A549 (cell line): ENCODE data around the gene ANKRD35. TPM values are rescaled to one million over a fixed set of nuclear protein-coding genes. Genes with fewer than 3 reads are reported as not detected.
"Not testable (repeated sequence)": the region's sequence is repeated elsewhere in the genome, so short reads cannot be mapped to it uniquely, and the experiment has no call there.

Experiments
- ATAC-seq, 2 experiments: fragments of 200-7000 bp in 1 of 2; fragments of >200 bp in 1 of 2; cut with Nextera tagmentation in 1 of 2; cut with Tn5 transposase in 1 of 2; 3 replicates each; pipeline versions ENCODE4 v1.8.0 to v1.9.1; 2018 to 2020; ENCODE audit warnings: mild to moderate bottlenecking in 1 of 2, moderate library complexity in 1 of 2
- CTCF ChIA-PET: fragments of 300-600 bp; sonication (Branson Sonifier 250); formaldehyde crosslinking; extraction: SDS; loops from one replicate; lab custom pipeline; 2021; ENCODE audit warnings: antibody characterized with exemption, inconsistent platforms; lab: Yijun Ruan, JAX
- POLR2A ChIA-PET: fragments of 350-600 bp; formaldehyde crosslinking; extraction: SDS; loops from one replicate; lab custom pipeline; 2021; ENCODE audit warnings: antibody characterized with exemption, inconsistent platforms; lab: Yijun Ruan, JAX
- DNase-seq, 2 experiments: peaks; one replicate each; pipeline versions ENCODE4 v3.0.0 to v3.0.0-alpha.2; 2011 to 2016; ENCODE audit warnings: low read depth in 1 of 2, low spot score in 1 of 2
- FAIRE-seq: peaks from 2 replicates; lab custom pipeline; 2011; peaks lifted over from hg19 to GRCh38; lab: Jason Lieb, UNC
- H3K27ac ChIP-seq, 2 experiments: fragments of >200 bp; sonication (Bioruptor Twin); formaldehyde crosslinking; 3 replicates each; pipeline ENCODE4 v1.5.1; 2016 to 2017
- H3K4me1 ChIP-seq: fragments of >200 bp; sonication (Bioruptor Twin); formaldehyde crosslinking; 3 replicates; pipeline ENCODE4 v1.6.1; 2016
- H3K4me2 ChIP-seq: fragments of >200 bp; sonication (Bioruptor Twin); formaldehyde crosslinking; 3 replicates; pipeline ENCODE4 v1.6.1; 2016
- H3K4me3 ChIP-seq: fragments of >200 bp; sonication (Bioruptor Twin); formaldehyde crosslinking; 3 replicates; pipeline ENCODE4 v1.5.1; 2016
- H3K9me3 ChIP-seq: fragments of >200 bp; sonication (Bioruptor Twin); formaldehyde crosslinking; 3 replicates; pipeline ENCODE4 v1.6.1; 2016
- EHF ChIP-seq: fragments of 250-450 bp; sonication (Bioruptor Pico); IDR thresholded peaks from 2 replicates; pipeline ENCODE4 v1.5.0; 2020; ENCODE audit warnings: mild to moderate bottlenecking
- EP300 ChIP-seq, 2 experiments: fragments of >200 bp; sonication (Bioruptor Twin); formaldehyde crosslinking; IDR thresholded peaks; 2 replicates in 1 of 2; 3 replicates in 1 of 2; pipeline ENCODE4 v1.6.1; 2016 to 2017
- ESRRA ChIP-seq: fragments of 150-350 bp; IDR thresholded peaks from 2 replicates; pipeline ENCODE4 v1.6.1; 2014; ENCODE audit warnings: mild to moderate bottlenecking, low read length, borderline replicate concordance
- FOSL2 ChIP-seq, 2 experiments: fragments of 450-650 bp in 1 of 2; fragments of >200 bp in 1 of 2; sonication (Bioruptor Twin) in 1 of 2; formaldehyde crosslinking; IDR thresholded peaks; 2 replicates each; pipeline versions ENCODE4 v1.5.0 to v1.6.1; 2016 to 2020; ENCODE audit warnings: mild to moderate bottlenecking in 1 of 2, moderate library complexity in 1 of 2
- HOXB13 ChIP-seq: fragments of 250-450 bp; sonication (Bioruptor Pico); IDR thresholded peaks from 2 replicates; pipeline ENCODE4 v1.5.0; 2020; ENCODE audit warnings: low read depth, mild to moderate bottlenecking, moderate library complexity
- JUN ChIP-seq, 2 experiments: fragments of >200 bp; sonication (Bioruptor Twin); formaldehyde crosslinking; IDR thresholded peaks; 2 replicates in 1 of 2; 3 replicates in 1 of 2; pipeline ENCODE4 v1.6.1; 2016 to 2017
- KDM1A ChIP-seq: fragments of 200-600 bp; sonication (generic); IDR thresholded peaks from 2 replicates; pipeline ENCODE4 v1.6.1; 2016; ENCODE audit warnings: low read depth, mild to moderate bottlenecking
- MYC ChIP-seq: IDR thresholded peaks from 2 replicates; pipeline ENCODE4 v1.6.1; 2012; ENCODE audit warnings: mild to moderate bottlenecking, inconsistent platforms, low read length, improper control_type of control experiment, borderline replicate concordance
- NPAS2 ChIP-seq: fragments of 250-450 bp; sonication (Bioruptor Pico); IDR thresholded peaks from 2 replicates; pipeline ENCODE4 v1.8.0; 2022; ENCODE audit warnings: mild to moderate bottlenecking, moderate library complexity, borderline replicate concordance
- TFCP2L1 ChIP-seq: fragments of 250-450 bp; sonication (Bioruptor Pico); IDR thresholded peaks from 2 replicates; pipeline ENCODE4 v1.5.0; 2021; ENCODE audit warnings: mild to moderate bottlenecking
- TP53 ChIP-seq: fragments of 250-450 bp; sonication (Bioruptor Pico); IDR thresholded peaks from 2 replicates; pipeline ENCODE4 v1.5.0; 2021; ENCODE audit warnings: mild to moderate bottlenecking, moderate library complexity
- ZFP36 ChIP-seq: fragments of 450-650 bp; IDR thresholded peaks from 2 replicates; pipeline ENCODE4 v1.6.1; 2014; ENCODE audit warnings: borderline replicate concordance; ENCODE audit not compliant: partially characterized antibody
- ZSCAN20 ChIP-seq: fragments of 250-450 bp; sonication (Bioruptor Pico); IDR thresholded peaks from 2 replicates; pipeline ENCODE4 v1.8.0; 2022; ENCODE audit warnings: mild to moderate bottlenecking, moderate library complexity
- WGBS: methylation state at CpG from one replicate; pipeline ENCODE4 v1.1.6; 2017; ENCODE audit errors: missing lambda C conversion rate; 5-methylcytosine and 5-hydroxymethylcytosine counted together
- polyA plus RNA-seq, 4 experiments: library from polyadenylated mRNA; depleted of rRNA in 3 of 4; stranded (reverse); fragments of >200 nt; fragmentation: RNase III in 1 of 4; extraction: RNeasy Plus Mini Kit Qiagen cat#74134 plus additional on column Dnase treatment in 1 of 4; gene quantifications; 2 replicates in 3 of 4; 3 replicates in 1 of 4; pipeline ENCODE4 v1.2.3, GENCODE V29; 2011 to 2017
- TF ChIP-seq, protein P1 (sequence below): fragments of 150-350 bp; IDR thresholded peaks from 2 replicates; pipeline ENCODE4 v1.6.1; 2014; ENCODE audit warnings: low read depth, mild to moderate bottlenecking, low read length
- TF ChIP-seq, protein P2 (sequence below): IDR thresholded peaks from 2 replicates; pipeline ENCODE4 v1.6.1; 2012
- TF ChIP-seq, protein P3 (sequence below): fragments of >200 bp; sonication (Bioruptor Twin); formaldehyde crosslinking; IDR thresholded peaks from 3 replicates; pipeline ENCODE4 v1.6.1; 2016
- TF ChIP-seq, protein P4 (sequence below): fragments of 200-600 bp; sonication (generic); IDR thresholded peaks from 2 replicates; pipeline ENCODE4 v1.6.1; 2016; ENCODE audit warnings: antibody characterized with exemption, mild to moderate bottlenecking, moderate library complexity
- TF ChIP-seq, protein P5 (sequence below): IDR thresholded peaks from 2 replicates; pipeline ENCODE4 v1.6.1; 2012; ENCODE audit warnings: low read depth, borderline replicate concordance

Gene ANKRD35
- polyA plus RNA-seq, 2 of the 4 experiments (the other 2 are of a cell fraction), result not detected

DNA sequence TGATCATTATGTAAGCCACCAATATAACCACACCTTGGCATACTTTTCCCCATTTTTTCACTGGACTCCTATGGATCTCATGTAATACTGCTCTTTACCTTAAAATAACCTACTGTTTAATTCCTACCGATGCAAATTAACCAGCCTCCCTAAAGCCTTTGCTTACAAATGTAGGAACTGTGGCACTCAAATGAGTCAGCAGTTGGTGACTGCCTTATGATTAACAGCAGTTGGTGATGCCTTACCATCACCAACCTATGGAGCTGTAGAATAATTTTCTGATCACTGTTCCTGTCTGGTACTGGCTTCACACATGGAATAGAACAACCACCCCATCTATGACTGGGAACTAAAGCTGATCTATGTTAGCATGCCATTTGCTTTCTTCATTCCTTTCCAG, 48.0 kb downstream of the ANKRD35 start:
- FAIRE-seq (no peak), DNase-seq (no peak), ATAC-seq (no peak)
- WGBS, result 90% methylated on average over 1 of the region's 1 CpG
- Histone ChIP-seq H3K9me3 (no peaks in the 10 kb centered on the region), H3K4me2 (no peak overlapping the region), H3K4me3 (no peak overlapping the region), H3K27ac (no peak overlapping the region), H3K4me1 (no peaks in the 10 kb centered on the region)
- POLR2A ChIA-PET, result no interaction called here
- TF ChIP-seq ZFP36 (no peak), TP53 (CRISPR knock-in tag) (no peak)
- CTCF ChIA-PET, result interaction anchor here (1.1 to 5.8 kb wide), 4 partner anchors 7 to 11 kb away, joined by 5 to 69 read pairs (median 10); partner anchors contain the start of gene NUDT17

DNA sequence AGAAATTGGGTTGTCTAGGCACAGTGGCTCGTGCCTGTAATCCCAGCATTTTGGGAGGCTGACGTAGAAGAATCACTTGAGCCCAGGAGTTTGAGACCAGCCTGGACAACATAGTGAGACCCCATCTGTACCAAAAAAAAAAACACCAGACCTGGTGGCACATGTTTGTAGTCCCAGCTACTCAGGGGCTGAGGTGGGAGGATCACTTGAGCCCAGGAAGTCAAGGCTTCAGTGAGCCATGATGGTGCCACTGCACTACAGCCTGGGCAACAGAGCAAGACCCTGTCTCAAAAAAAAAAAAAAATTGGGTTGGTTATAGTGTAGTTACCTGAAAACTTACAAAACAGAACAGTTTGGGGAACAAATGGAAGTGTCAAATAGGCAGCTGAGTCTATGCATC, 54.9 kb downstream of the ANKRD35 start:
- CTCF ChIA-PET, result interaction anchor here (0.6 to 8.5 kb wide), 7 partner anchors 8 to 100 kb away, joined by 3 to 109 read pairs (median 3); partner anchors contain the start of gene NUDT17

DNA sequence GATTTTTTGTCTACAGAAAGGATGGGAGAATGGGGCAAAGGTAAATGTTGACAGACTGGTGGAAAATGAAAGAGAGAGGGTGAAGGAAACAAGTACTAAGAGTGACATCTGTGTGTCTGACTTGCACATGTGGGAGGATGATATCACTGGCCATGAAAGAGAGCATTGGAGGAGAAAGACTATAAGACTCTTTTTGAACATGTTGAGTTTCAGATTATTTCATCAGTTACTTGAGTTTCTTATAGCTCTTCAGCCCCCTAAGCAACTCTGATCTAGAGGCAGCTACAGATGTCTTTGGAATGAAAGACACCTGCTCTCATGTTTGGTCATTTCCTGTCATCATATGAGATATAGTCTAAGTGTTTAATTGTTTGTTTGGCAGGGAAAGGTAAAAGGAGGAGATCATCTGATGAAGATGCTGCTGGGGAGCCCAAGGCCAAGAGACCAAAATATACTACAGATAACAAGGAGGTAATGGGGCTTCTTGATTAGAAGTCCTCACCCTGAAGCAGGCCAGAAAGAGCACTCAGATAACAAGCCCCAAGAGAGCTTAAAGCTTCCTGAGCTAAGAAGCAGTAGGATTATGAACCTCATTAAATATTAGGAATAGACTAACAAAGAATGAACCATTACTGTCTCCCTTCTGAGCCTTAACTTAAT, 57.2 kb downstream of the ANKRD35 start:
- Histone ChIP-seq H3K4me2 (no peak overlapping the region), H3K9me3 (no peaks in the 10 kb centered on the region), H3K4me3 (no peak overlapping the region), H3K4me1 (peaks cover 11% of the 10 kb centered on the region), H3K27ac (no peak overlapping the region)
- FAIRE-seq, result no peak
- ChIA-PET POLR2A (no interaction called here), CTCF (interaction anchor here (0.6 to 8.5 kb wide), 3 partner anchors 10 to 184 kb away, joined by 3 to 109 read pairs (median 14); partner anchors contain the start of gene NUDT17)
- no peak for DNase-seq
- no peak for ATAC-seq
- TF ChIP-seq, protein P1, sequence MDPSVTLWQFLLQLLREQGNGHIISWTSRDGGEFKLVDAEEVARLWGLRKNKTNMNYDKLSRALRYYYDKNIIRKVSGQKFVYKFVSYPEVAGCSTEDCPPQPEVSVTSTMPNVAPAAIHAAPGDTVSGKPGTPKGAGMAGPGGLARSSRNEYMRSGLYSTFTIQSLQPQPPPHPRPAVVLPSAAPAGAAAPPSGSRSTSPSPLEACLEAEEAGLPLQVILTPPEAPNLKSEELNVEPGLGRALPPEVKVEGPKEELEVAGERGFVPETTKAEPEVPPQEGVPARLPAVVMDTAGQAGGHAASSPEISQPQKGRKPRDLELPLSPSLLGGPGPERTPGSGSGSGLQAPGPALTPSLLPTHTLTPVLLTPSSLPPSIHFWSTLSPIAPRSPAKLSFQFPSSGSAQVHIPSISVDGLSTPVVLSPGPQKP, result no peak
- TF ChIP-seq, protein P2, sequence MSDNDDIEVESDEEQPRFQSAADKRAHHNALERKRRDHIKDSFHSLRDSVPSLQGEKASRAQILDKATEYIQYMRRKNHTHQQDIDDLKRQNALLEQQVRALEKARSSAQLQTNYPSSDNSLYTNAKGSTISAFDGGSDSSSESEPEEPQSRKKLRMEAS, result no peak
- no peak for TF ChIP-seq ZSCAN20 (CRISPR knock-in tag)
- TF ChIP-seq, protein P3, sequence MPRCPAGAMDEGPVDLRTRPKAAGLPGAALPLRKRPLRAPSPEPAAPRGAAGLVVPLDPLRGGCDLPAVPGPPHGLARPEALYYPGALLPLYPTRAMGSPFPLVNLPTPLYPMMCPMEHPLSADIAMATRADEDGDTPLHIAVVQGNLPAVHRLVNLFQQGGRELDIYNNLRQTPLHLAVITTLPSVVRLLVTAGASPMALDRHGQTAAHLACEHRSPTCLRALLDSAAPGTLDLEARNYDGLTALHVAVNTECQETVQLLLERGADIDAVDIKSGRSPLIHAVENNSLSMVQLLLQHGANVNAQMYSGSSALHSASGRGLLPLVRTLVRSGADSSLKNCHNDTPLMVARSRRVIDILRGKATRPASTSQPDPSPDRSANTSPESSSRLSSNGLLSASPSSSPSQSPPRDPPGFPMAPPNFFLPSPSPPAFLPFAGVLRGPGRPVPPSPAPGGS, result no peak
- TF ChIP-seq TFCP2L1 (CRISPR knock-in tag), result no peak
- no peak for TF ChIP-seq EP300 (IDR thresholded peaks at IDR 0.05)

More for the DNA sequence above, 54.9 kb downstream of the ANKRD35 start:
- not testable (repeated sequence) for H3K4me3 ChIP-seq, H3K4me2 ChIP-seq, DNase-seq, H3K9me3 ChIP-seq, ATAC-seq, H3K27ac ChIP-seq, FAIRE-seq, H3K4me1 ChIP-seq
- POLR2A ChIA-PET, result interaction anchor here (1.1 kb wide), 1 partner anchor 15 kb away, joined by 4 read pairs; the partner anchor contains the start of gene NUDT17
- 95% methylated on average over 2 of the region's 2 CpGs for WGBS

DNA sequence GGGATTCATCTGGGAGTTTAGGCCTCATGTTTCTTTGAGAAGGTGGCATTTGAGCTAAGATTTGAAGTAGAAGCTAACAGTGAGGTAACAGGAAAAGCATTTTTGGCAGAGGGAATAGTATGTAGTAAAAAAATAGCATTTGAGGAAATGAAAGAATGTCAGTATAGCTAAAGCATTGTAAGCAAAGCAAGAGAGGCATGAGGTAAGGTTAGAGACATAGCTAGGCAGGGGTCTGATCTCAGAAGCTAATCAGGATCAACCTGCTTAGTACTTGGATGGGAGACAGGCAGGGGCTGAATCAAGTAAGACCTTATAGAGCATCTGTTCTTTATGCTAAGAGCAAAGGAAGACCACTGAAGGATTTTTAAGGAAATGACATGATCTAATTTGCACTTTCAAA, 57.7 kb downstream of the ANKRD35 start:
- H3K4me3 ChIP-seq, result no peak overlapping the region
- DNase-seq, result no peak
- no peak for FAIRE-seq
- H3K4me1 ChIP-seq, result peaks cover 11% of the 10 kb centered on the region
- CTCF ChIA-PET, result interaction anchor here (0.6 to 8.5 kb wide), 3 partner anchors 11 to 185 kb away, joined by 3 to 109 read pairs (median 14); partner anchors contain the start of gene NUDT17
- H3K9me3 ChIP-seq, result no peaks in the 10 kb centered on the region
- POLR2A ChIA-PET, result no interaction called here
- ATAC-seq, result no peak
- no peak overlapping the region for H3K4me2 ChIP-seq
- no peak overlapping the region for H3K27ac ChIP-seq
- TF ChIP-seq ESRRA (no peak), EHF (CRISPR knock-in tag) (no peak), JUN (IDR thresholded peaks at IDR 0.05) (no peak), FOSL2 (IDR thresholded peaks at IDR 0.05) (no peak), FOSL2 (CRISPR knock-in tag; IDR thresholded peaks at IDR 0.05) (no peak), KDM1A (no peak), ZFP36 (no peak), MYC (no peak), NPAS2 (CRISPR knock-in tag) (no peak), HOXB13 (CRISPR knock-in tag) (no peak)
- TF ChIP-seq, protein P4, sequence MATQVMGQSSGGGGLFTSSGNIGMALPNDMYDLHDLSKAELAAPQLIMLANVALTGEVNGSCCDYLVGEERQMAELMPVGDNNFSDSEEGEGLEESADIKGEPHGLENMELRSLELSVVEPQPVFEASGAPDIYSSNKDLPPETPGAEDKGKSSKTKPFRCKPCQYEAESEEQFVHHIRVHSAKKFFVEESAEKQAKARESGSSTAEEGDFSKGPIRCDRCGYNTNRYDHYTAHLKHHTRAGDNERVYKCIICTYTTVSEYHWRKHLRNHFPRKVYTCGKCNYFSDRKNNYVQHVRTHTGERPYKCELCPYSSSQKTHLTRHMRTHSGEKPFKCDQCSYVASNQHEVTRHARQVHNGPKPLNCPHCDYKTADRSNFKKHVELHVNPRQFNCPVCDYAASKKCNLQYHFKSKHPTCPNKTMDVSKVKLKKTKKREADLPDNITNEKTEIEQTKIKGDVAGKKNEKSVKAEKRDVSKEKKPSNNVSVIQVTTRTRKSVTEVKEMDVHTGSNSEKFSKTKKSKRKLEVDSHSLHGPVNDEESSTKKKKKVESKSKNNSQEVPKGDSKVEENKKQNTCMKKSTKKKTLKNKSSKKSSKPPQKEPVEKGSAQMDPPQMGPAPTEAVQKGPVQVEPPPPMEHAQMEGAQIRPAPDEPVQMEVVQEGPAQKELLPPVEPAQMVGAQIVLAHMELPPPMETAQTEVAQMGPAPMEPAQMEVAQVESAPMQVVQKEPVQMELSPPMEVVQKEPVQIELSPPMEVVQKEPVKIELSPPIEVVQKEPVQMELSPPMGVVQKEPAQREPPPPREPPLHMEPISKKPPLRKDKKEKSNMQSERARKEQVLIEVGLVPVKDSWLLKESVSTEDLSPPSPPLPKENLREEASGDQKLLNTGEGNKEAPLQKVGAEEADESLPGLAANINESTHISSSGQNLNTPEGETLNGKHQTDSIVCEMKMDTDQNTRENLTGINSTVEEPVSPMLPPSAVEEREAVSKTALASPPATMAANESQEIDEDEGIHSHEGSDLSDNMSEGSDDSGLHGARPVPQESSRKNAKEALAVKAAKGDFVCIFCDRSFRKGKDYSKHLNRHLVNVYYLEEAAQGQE, result no peak
- TF ChIP-seq, protein P5, sequence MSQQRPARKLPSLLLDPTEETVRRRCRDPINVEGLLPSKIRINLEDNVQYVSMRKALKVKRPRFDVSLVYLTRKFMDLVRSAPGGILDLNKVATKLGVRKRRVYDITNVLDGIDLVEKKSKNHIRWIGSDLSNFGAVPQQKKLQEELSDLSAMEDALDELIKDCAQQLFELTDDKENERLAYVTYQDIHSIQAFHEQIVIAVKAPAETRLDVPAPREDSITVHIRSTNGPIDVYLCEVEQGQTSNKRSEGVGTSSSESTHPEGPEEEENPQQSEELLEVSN, result no peak
- TF ChIP-seq, protein P2, result no peak
